HG02642 (cell line): ENCODE results near the gene GMDS.

Experiments
- ATAC-seq: cut with Tn5 transposase; IDR thresholded peaks from one replicate; pipeline ENCODE4 v1.9.1; 2021; ENCODE audit warnings: mild to moderate bottlenecking; ENCODE audit not compliant: unreplicated experiment, poor library complexity

Gene GMDS

GRCh38 chr6:2245103-2245876 is at the start of gene GMDS:
Gene GMDS, minus strand, starts transcription at chr6:2245605.
- peak; percentile 93 for ATAC-seq

DNA sequence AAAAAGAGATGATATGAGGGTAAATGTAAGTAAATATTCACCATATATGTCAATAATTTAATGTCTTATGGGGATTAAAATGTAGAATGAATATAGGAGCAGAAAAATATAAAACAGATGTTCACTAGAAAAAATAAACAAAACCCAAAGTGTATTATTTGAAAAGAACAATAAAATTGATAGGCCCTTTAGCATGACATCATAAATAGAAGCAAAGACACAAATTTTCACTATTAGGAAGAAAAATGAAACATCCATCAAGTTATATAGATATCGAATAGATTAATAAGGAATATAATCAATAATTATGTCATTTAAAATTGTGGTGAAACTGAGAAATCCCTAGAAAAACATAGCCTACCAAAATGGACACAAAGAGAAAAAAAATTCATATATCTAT is 40.1 kb upstream of the GMDS start:
- no peak for ATAC-seq

DNA sequence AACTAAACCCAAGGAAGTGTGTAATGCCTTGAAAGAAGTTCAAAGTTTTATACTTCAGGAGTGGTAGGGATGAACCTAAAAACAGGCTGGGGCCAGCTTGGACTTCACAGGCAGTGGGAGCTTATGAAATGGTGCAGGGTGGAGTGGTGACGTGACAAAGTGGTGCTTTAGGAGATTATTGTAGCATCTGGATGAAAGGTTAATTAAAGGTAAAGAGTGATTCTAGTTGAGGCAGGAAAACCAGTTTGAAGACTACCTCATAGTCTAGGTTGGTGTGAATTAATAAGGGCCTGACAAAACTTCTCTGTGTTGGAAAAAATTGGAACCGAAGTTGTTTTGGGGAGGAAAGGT is 30.5 kb upstream of the GMDS start:
- ATAC-seq, result no peak

- ATAC-seq, result no peak
These were observed 29.8 kb upstream of the GMDS start for GRCh38 chr6:2274981-2275891.

GRCh38 chr6:2272696-2273095 is 27.3 kb upstream of the GMDS start:
- no peak for ATAC-seq

- no peak for ATAC-seq
These were observed 24.6 kb upstream of the GMDS start for GRCh38 chr6:2270054-2270453.

GRCh38 chr6:2266841-2267240 is 21.4 kb upstream of the GMDS start:
- ATAC-seq, result no peak

GRCh38 chr6:2266031-2266795 is 20.8 kb upstream of the GMDS start:
- no peak for ATAC-seq

DNA sequence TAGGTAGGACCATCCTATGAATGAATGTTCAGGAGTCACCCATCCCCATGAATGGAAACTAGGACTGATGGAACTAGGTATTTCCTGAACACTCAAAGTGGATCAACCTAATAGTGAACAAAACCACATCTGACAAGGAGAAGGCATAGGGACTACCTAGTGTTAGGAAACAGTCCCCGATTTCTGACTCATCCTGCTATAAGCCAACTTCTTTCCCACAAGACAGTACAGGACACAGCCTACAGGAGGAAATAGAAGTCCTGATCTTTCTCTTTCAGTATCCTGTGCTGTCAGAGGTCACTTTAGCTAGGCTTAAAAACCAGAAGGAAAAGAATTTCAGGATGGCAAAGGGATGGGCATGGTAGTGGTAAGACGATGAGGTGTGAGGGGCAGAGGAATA is 19.5 kb upstream of the GMDS start:
- ATAC-seq, result no peak

DNA sequence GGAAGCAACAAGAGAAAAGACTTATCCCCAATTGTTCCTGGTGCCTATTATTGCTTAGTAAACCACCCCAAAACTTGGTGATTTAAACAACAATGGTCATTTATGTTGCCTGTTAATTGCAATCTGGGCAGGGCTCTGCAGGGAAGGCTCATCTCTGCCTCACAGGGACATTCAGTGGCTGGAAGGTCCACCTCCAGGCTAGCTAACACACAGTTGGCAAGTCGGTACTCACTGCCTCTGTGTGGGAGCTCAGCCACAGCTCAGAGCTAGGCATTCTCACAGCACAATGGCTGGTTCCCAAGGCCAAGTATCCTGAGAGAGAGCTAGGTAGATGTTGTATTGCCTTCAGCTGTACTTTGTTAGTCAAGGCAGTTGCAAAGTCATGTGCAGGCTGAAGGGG is 18.5 kb upstream of the GMDS start:
- no peak for ATAC-seq

DNA sequence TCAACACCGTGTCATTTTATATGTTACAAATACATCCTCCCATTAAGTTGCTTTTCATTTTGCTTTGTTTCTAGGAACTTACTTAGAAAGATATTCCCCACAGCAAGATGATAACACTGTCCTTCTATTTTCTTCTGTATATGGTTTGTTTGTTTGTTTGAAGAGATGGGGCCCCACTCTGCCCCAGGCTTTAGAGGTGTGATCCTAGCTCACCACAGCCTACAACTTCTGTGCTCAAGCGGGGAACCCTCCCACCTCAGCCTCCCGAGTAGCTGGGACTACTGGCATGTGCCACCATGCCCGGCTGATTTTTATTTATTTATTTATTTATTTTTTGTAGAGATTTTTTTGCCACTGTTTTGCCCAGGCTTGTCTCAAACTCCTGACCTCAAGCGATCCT is 14.2 kb upstream of the GMDS start:
- ATAC-seq, result no peak

GRCh38 chr6:2259002-2259494 is 13.6 kb upstream of the GMDS start:
- no peak for ATAC-seq

DNA sequence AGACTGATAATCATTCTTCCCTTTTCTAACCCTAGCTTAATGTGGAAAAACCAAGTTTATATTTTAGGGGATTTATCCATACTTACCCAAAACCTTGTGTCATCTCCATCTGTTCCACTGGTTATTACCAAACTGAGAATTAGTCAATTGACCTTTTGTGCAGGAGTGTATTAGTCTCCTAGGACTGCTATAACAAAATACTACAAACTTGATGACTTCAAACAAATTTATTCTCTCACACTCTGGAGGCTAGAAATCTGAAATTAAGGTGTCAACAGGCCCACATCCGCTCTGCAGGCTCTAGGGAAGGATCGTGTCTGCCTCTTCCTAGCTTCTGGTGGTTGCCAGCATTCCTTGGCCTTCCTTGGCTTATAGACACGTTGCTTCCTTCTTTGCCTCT is 12.7 kb upstream of the GMDS start:
- ATAC-seq, result no peak

- ATAC-seq, result no peak
These were observed 12.0 kb upstream of the GMDS start for GRCh38 chr6:2257363-2257762.

GRCh38 chr6:2254747-2255146 is 9.3 kb upstream of the GMDS start:
- no peak for ATAC-seq

- ATAC-seq, result no peak
These were observed 3.7 kb upstream of the GMDS start for GRCh38 chr6:2249126-2249525.

DNA sequence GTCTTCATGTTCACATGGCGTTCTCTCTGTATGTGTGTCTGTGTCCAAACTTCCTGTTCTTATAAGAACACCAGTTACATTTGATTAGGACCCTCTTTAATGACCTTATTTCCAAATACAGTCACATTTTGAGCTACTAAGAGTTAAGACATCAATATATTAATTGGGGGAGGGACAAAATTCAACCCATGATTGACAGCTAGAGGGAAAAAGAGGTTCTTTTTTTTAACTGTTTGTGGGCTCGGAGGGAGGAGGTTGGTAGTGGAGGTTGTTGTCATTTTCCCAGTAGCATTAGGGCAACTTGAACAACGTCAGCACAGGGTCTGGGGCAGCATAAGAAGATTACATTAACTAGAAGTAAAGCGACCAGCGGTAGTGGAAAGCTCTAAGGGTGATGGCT is 2.3 kb upstream of the GMDS start:
- ATAC-seq, result no peak

- ATAC-seq, result peak; percentile 26
These were observed 765 bp upstream of the GMDS start for GRCh38 chr6:2245877-2246863.

DNA sequence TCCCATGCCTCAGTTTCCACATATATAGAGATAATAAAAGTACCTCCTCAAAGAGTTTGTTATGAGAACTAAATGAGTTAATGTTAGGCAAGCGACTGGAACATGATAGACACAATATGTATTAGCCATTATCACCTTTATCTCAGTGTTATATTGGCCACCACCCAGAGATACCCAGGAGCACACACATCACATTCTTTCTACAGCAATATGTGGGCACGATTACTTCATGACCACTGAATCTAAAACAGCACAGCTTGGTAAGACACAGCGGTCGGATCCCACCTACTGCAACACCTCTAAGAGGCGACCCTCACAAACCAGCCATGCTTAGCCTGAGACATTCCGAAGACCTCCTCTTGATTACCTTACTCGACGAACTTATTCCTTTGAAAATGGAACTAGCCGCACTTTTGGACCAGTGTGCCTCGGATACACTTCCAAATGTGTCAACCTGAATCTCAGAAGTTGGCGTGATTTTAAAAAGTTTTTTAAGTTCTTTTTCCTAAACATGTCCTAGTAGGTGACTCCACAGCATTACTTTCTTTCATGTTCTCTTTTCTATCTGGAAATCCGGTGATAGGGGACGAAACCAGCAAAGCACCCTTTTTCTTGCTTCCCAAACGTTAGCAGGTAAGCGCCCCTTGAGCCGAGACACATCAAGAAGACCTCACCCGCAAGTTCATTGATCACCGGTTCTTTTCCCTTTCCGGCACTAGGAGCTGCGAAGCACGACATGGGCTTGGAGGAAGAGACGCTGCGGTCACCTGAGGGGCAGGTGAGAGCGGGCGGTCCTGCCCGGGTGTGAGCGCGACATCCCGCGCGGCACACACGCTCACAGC is 923 bp downstream of the GMDS start:
- ATAC-seq, result no peak
